Loucy (cell line): Measurements from ENCODE around the gene MYCBPAP.

Experiments used
- H2AFZ ChIP-seq: fragments of 200-600 bp; sonication (generic); 2 replicates; pipeline ENCODE4 v1.6.0; 2016; ENCODE audit warnings: antibody characterized with exemption, mild to moderate bottlenecking, low read length, moderate library complexity
- H3F3A ChIP-seq: fragments of 200-600 bp; 2 replicates; pipeline ENCODE4 v1.6.0; 2016; ENCODE audit warnings: antibody characterized with exemption, low read depth, mild to moderate bottlenecking
- H3K27me3 ChIP-seq: fragments of 200-600 bp; sonication (generic); 2 replicates; pipeline ENCODE4 v1.6.1; 2014; ENCODE audit warnings: low read length, mild to moderate bottlenecking; ENCODE audit not compliant: insufficient read depth, poor library complexity, severe bottlenecking
- H3K36me3 ChIP-seq: fragments of 200-600 bp; sonication (generic); 2 replicates; pipeline ENCODE4 v1.6.1; 2016; ENCODE audit warnings: low read length; ENCODE audit not compliant: insufficient read depth
- H3K4me1 ChIP-seq: fragments of 200-600 bp; sonication (generic); 2 replicates; pipeline ENCODE4 v1.5.1; 2014; ENCODE audit warnings: low read length, mild to moderate bottlenecking; ENCODE audit not compliant: insufficient read depth, poor library complexity, severe bottlenecking
- H3K4me2 ChIP-seq: fragments of 200-600 bp; sonication (generic); 2 replicates; pipeline ENCODE4 v1.6.0; 2014; ENCODE audit warnings: antibody characterized with exemption, low read length, low read depth, mild to moderate bottlenecking; ENCODE audit not compliant: poor library complexity, severe bottlenecking
- H3K4me3 ChIP-seq: fragments of 200-600 bp; sonication (generic); 2 replicates; pipeline ENCODE4 v1.5.1; 2014; ENCODE audit warnings: low read length, mild to moderate bottlenecking, mixed read lengths; ENCODE audit not compliant: poor library complexity, severe bottlenecking
- H3K79me2 ChIP-seq: fragments of 200-600 bp; sonication (generic); 2 replicates; pipeline ENCODE4 v1.6.1; 2014; ENCODE audit warnings: low read length; ENCODE audit not compliant: insufficient read depth
- H3K9ac ChIP-seq: fragments of 200-600 bp; sonication (generic); 2 replicates; pipeline ENCODE4 v1.6.0; 2014; ENCODE audit warnings: mild to moderate bottlenecking, low read depth, low read length, moderate library complexity; ENCODE audit not compliant: poor library complexity, severe bottlenecking
- H3K9me2 ChIP-seq: fragments of 200-600 bp; sonication (generic); replicated peaks from 2 replicates; pipeline ENCODE4 v1.6.1; 2016; ENCODE audit warnings: low read depth, low read length, mixed read lengths
- H3K9me3 ChIP-seq: fragments of 200-600 bp; sonication (generic); 2 replicates; pipeline ENCODE4 v1.6.1; 2014; ENCODE audit warnings: mild to moderate bottlenecking, antibody characterized with exemption, low read length, low read depth; ENCODE audit not compliant: insufficient read depth
- H4K20me1 ChIP-seq: fragments of 200-600 bp; sonication (generic); 2 replicates; pipeline ENCODE4 v1.6.0; 2014; ENCODE audit warnings: antibody characterized with exemption, low read length, mild to moderate bottlenecking; ENCODE audit not compliant: insufficient read depth, poor library complexity, severe bottlenecking
- CTCF ChIP-seq: fragments of 200-600 bp; sonication (generic); conservative IDR thresholded peaks from 2 replicates; pipeline ENCODE4 v1.5.1; 2014; ENCODE audit warnings: mild to moderate bottlenecking, antibody characterized with exemption, low read length
- EZH2phosphoT487 ChIP-seq: fragments of 200-600 bp; IDR thresholded peaks from 2 replicates; pipeline ENCODE4 v1.6.1; 2018; ENCODE audit warnings: antibody characterized with exemption, mild to moderate bottlenecking, moderate library complexity, borderline replicate concordance

The MYCBPAP gene

GRCh38 chr17:50532452-50533024 lies 24.3 kb downstream of the MYCBPAP start, which contains the start of gene EPN3:
Gene EPN3, plus strand, starts transcription at chr17:50532735. Its CDS starts 3,822 bp downstream, at chr17:50536557.
- Histone ChIP-seq H3K4me1 (no peaks in the 10 kb centered on the region), H2AFZ (no peak within 1 kb of the TSS), H3F3A (no peaks in the 10 kb centered on the region), H3K36me3 (no peaks in the 10 kb centered on the region), H3K9me3 (no peaks in the 10 kb centered on the region), H3K9ac (no peak within 1 kb of the TSS), H3K79me2 (no peaks in the 10 kb centered on the region), H3K9me2 (no peaks in the 10 kb centered on the region), H4K20me1 (no peaks in the 10 kb centered on the region), H3K4me3 (no peak within 1 kb of the TSS), H3K27me3 (no peaks in the 10 kb centered on the region), H3K4me2 (no peak within 1 kb of the TSS)
- TF ChIP-seq EZH2phosphoT487: no peak

- Histone ChIP-seq H3K27me3 (no peaks in the 10 kb centered on the region), H3K9ac (no peak overlapping the region), H3K9me3 (no peaks in the 10 kb centered on the region), H3K4me2 (no peak overlapping the region), H3K4me3 (no peak overlapping the region), H3K4me1 (no peaks in the 10 kb centered on the region), H4K20me1 (no peaks in the 10 kb centered on the region), H3F3A (no peaks in the 10 kb centered on the region), H2AFZ (no peak overlapping the region), H3K79me2 (no peaks in the 10 kb centered on the region), H3K36me3 (no peaks in the 10 kb centered on the region), H3K9me2 (no peaks in the 10 kb centered on the region)
- TF ChIP-seq EZH2phosphoT487: no peak
- TF ChIP-seq CTCF: no peak
These were observed 24.9 kb downstream of the MYCBPAP start for GRCh38 chr17:50533185-50533584.

GRCh38 chr17:50533720-50534148 lies 25.5 kb downstream of the MYCBPAP start:
- Histone ChIP-seq H3K9me3 (no peaks in the 10 kb centered on the region), H3K27me3 (no peaks in the 10 kb centered on the region), H2AFZ (no peak overlapping the region), H3F3A (no peaks in the 10 kb centered on the region), H4K20me1 (no peaks in the 10 kb centered on the region), H3K79me2 (no peaks in the 10 kb centered on the region), H3K9me2 (no peaks in the 10 kb centered on the region), H3K4me3 (no peak overlapping the region), H3K36me3 (no peaks in the 10 kb centered on the region), H3K4me2 (no peak overlapping the region), H3K9ac (no peak overlapping the region), H3K4me1 (no peaks in the 10 kb centered on the region)
- TF ChIP-seq EZH2phosphoT487 (no peak), CTCF (no peak)
